Small intestine (tissue), 7 donors: Measurements from ENCODE around the gene TTLL9. TPM values are rescaled to one million over a fixed set of nuclear protein-coding genes. Genes with fewer than 3 reads are reported as not detected.
A peak's percentile ranks its signal among the peaks of the same experiment; 100 is the strongest.
"Not testable (repeated sequence)": the region's sequence is repeated elsewhere in the genome, so short reads cannot be mapped to it uniquely, and the experiment has no call there.

Experiments used
- DNase-seq, 2 donors: peaks; one replicate each; pipeline versions ENCODE4 v3.0.0 to v3.0.0-alpha.2; 2013
- FAIRE-seq: peaks from 2 replicates; lab custom pipeline; 2012; peaks lifted over from hg19 to GRCh38; lab: Jason Lieb, UNC
- H3K27ac ChIP-seq, 3 donors: one replicate each; pipeline ENCODE4 v1.5.1; 2013; ENCODE audit warnings: low read length in 2 of 3, mild to moderate bottlenecking in 2 of 3, control low read depth in 1 of 3, inconsistent platforms in 1 of 3, low read depth in 1 of 3, moderate library complexity in 1 of 3
- H3K27me3 ChIP-seq, 3 donors: one replicate each; pipeline ENCODE4 v1.6.1; 2013; ENCODE audit warnings: low read length in 3 of 3, inconsistent platforms in 1 of 3; ENCODE audit not compliant: control insufficient read depth in 3 of 3, insufficient read depth in 3 of 3
- H3K36me3 ChIP-seq, 3 donors: one replicate each; pipeline ENCODE4 v1.6.1; 2013; ENCODE audit warnings: low read length in 3 of 3, inconsistent platforms in 1 of 3, low read depth in 1 of 3, mild to moderate bottlenecking in 1 of 3, moderate library complexity in 1 of 3; ENCODE audit not compliant: control insufficient read depth in 3 of 3, insufficient read depth in 2 of 3
- H3K4me1 ChIP-seq, 3 donors: one replicate each; pipeline ENCODE4 v1.6.1; 2013; ENCODE audit warnings: low read length in 2 of 3, inconsistent platforms in 1 of 3, low read depth in 1 of 3, mild to moderate bottlenecking in 1 of 3, moderate library complexity in 1 of 3; ENCODE audit not compliant: control insufficient read depth in 3 of 3, insufficient read depth in 2 of 3
- H3K4me3 ChIP-seq, 3 donors: one replicate each; pipeline ENCODE4 v1.5.1; 2013; ENCODE audit warnings: low read length in 3 of 3, control low read depth in 1 of 3, inconsistent platforms in 1 of 3, low read depth in 1 of 3, mild to moderate bottlenecking in 1 of 3, moderate library complexity in 1 of 3
- H3K9me3 ChIP-seq, 2 donors: one replicate each; pipeline ENCODE4 v1.6.1; 2013; ENCODE audit warnings: low read depth in 1 of 2, low read length in 1 of 2; ENCODE audit not compliant: control insufficient read depth in 2 of 2, insufficient read depth in 1 of 2
- WGBS, 3 donors: extraction: QIAGEN DNeasy Blood & Tissue Kit; methylation state at CpG; one replicate each; pipeline ENCODE4 v1.1.7; 2013; 5-methylcytosine and 5-hydroxymethylcytosine counted together
- polyA plus RNA-seq, 4 donors: library from polyadenylated mRNA; stranded (reverse) in 3 of 4; unstranded in 1 of 4; fragments of 200-250 nt in 3 of 4; fragments of 120-200 nt in 1 of 4; gene quantifications; one replicate each; pipeline versions ENCODE4 v1.2.1 to v1.2.3, GENCODE V29; 2013
- donor health status: healthy with polysubstance abuse.
- donor health status: control.
- donor health status: control.
- donor health status: Bipolar disorder and iron deficiency.
- donor health status: healthy.

Gene TTLL9
- polyA plus RNA-seq, 4 donors, result 0.07 to 0.38 TPM; not detected in 2

GRCh38 chr20:31918466-31919105 lies 48.2 kb downstream of the TTLL9 start:
- Histone ChIP-seq H3K4me3 (no peak overlapping the region), H3K36me3 (no peaks in the 10 kb centered on the region), H3K9me3 (no peaks in the 10 kb centered on the region), H3K27ac (peak overlapping the region in 1 of 3 donors; percentile 19), H3K4me1 (peaks cover 0 to 23% (median 0%) of the 10 kb centered on the region in 3 donors), H3K27me3 (no peaks in the 10 kb centered on the region)
- no peak for DNase-seq
- WGBS, 3 donors, result 55 to 71% (median 62%) methylated on average over 7 of the region's 7 CpGs
- FAIRE-seq, result no peak

- FAIRE-seq (no peak), DNase-seq (no peak)
- peaks cover 0 to 24% (median 0%) of the 10 kb centered on the region in 3 donors for H3K4me1 ChIP-seq
- no peak overlapping the region for H3K27ac ChIP-seq
- H3K36me3 ChIP-seq, result no peaks in the 10 kb centered on the region
- WGBS, 3 donors, result 56 to 61% (median 59%) methylated on average over 6 of the region's 6 CpGs
- H3K4me3 ChIP-seq, result no peak overlapping the region
- H3K27me3 ChIP-seq, result no peaks in the 10 kb centered on the region
- no peaks in the 10 kb centered on the region for H3K9me3 ChIP-seq
These were observed 49.1 kb downstream of the TTLL9 start for GRCh38 chr20:31919410-31920155.

GRCh38 chr20:31920275-31920855 lies 49.9 kb downstream of the TTLL9 start:
- H3K27me3 ChIP-seq, result no peaks in the 10 kb centered on the region
- DNase-seq (peak in 1 of 2 donors; percentile 26), FAIRE-seq (no peak)

GRCh38 chr20:31921480-31921879 lies 51.0 kb downstream of the TTLL9 start:
- not testable (repeated sequence) for FAIRE-seq, H3K27me3 ChIP-seq, DNase-seq, H3K9me3 ChIP-seq, H3K27ac ChIP-seq, H3K4me3 ChIP-seq, H3K36me3 ChIP-seq
- H3K4me1 ChIP-seq, result peaks cover 0 to 28% (median 0%) of the 10 kb centered on the region in 3 donors
- WGBS, 3 donors, result 87 to 93% (median 90%) methylated on average over 2 to 5 of the region's 5 CpGs

More at GRCh38 chr20:31920275-31920855, 49.9 kb downstream of the TTLL9 start:
- Histone ChIP-seq H3K4me3 (no peak overlapping the region), H3K27ac (no peak overlapping the region), H3K9me3 (no peaks in the 10 kb centered on the region), H3K36me3 (no peaks in the 10 kb centered on the region), H3K4me1 (peaks cover 0 to 28% (median 0%) of the 10 kb centered on the region in 3 donors)
- 70 to 74% (median 74%) methylated on average over 11 of the region's 11 CpGs for WGBS, 3 donors

- Histone ChIP-seq H3K4me3 (no peak overlapping the region), H3K27ac (no peak overlapping the region), H3K27me3 (no peaks in the 10 kb centered on the region), H3K9me3 (no peaks in the 10 kb centered on the region), H3K36me3 (no peaks in the 10 kb centered on the region), H3K4me1 (peaks cover 0 to 28% (median 0%) of the 10 kb centered on the region in 3 donors)
- no peak for DNase-seq
- no peak for FAIRE-seq
- WGBS, 3 donors, result 72 to 75% (median 72%) methylated on average over 4 of the region's 4 CpGs
These were observed 51.7 kb downstream of the TTLL9 start for GRCh38 chr20:31922181-31922580.

- H3K36me3 ChIP-seq, result no peaks in the 10 kb centered on the region
- no peak for FAIRE-seq
These were observed 52.2 kb downstream of the TTLL9 start for GRCh38 chr20:31922588-31922987.

GRCh38 chr20:31923388-31924331 lies 53.2 kb downstream of the TTLL9 start:
- Histone ChIP-seq H3K9me3 (no peaks in the 10 kb centered on the region), H3K4me3 (no peak overlapping the region), H3K4me1 (peaks cover 0 to 23% (median 0%) of the 10 kb centered on the region in 3 donors), H3K27ac (no peak overlapping the region), H3K36me3 (no peaks in the 10 kb centered on the region), H3K27me3 (peaks cover 0 to 3% (median 0%) of the 10 kb centered on the region in 3 donors)
- DNase-seq, result no peak
- no peak for FAIRE-seq
- WGBS, 3 donors, result 50 to 60% (median 59%) methylated on average over 12 to 13 of the region's 13 CpGs

More at GRCh38 chr20:31922588-31922987, 52.2 kb downstream of the TTLL9 start:
- Histone ChIP-seq H3K9me3 (no peaks in the 10 kb centered on the region), H3K27ac (no peak overlapping the region), H3K27me3 (no peaks in the 10 kb centered on the region), H3K4me3 (no peak overlapping the region), H3K4me1 (peaks cover 0 to 28% (median 0%) of the 10 kb centered on the region in 3 donors)
- WGBS, 3 donors, result 85 to 91% (median 90%) methylated on average over 4 of the region's 4 CpGs
- DNase-seq, result no peak
